WTC11 (cell line): ENCODE measurements around the gene WAC. TPM values are rescaled to one million over a fixed set of nuclear protein-coding genes. Genes with fewer than 3 reads are reported as not detected.
A peak's percentile ranks its signal among the peaks of the same experiment; 100 is the strongest.

Source experiments
- ATAC-seq: fragments of 200-7000 bp; cut with Tn5 transposase; 2 replicates; pipeline ENCODE4 v1.10.0; 2021; ENCODE audit warnings: mild to moderate bottlenecking, moderate library complexity
- CTCF ChIA-PET: fragments of 300-600 bp; sonication (Branson Sonifier 250); formaldehyde crosslinking; loops from one replicate; lab custom pipeline; 2021; ENCODE audit warnings: antibody characterized with exemption; lab: Charles Lee
- POLR2A ChIA-PET: fragments of 350-600 bp; sonication (Branson Sonifier 250); formaldehyde crosslinking; loops from one replicate; lab custom pipeline; 2021; ENCODE audit warnings: antibody characterized with exemption; lab: Charles Lee
- DNase-seq: peaks from one replicate; pipeline ENCODE4 v3.0.0; 2021; ENCODE audit warnings: low spot score
- H3K27ac Mint-ChIP-seq: 2 replicates; pipeline ENCODE4 v1.8.0; 2021; ENCODE audit warnings: mixed read lengths
- H3K27me3 Mint-ChIP-seq: 2 replicates; pipeline ENCODE4 v1.8.0; 2021; ENCODE audit warnings: low read depth, mild to moderate bottlenecking, moderate library complexity, mixed read lengths
- H3K36me3 Mint-ChIP-seq: 2 replicates; pipeline ENCODE4 v1.8.0; 2021; ENCODE audit warnings: mixed read lengths
- H3K4me1 Mint-ChIP-seq: 2 replicates; pipeline ENCODE4 v1.8.0; 2022; ENCODE audit warnings: mixed read lengths
- H3K4me3 Mint-ChIP-seq: 2 replicates; pipeline ENCODE4 v1.8.0; 2021; ENCODE audit warnings: mild to moderate bottlenecking, moderate library complexity, mixed read lengths
- H3K9me3 Mint-ChIP-seq: 2 replicates; pipeline ENCODE4 v1.8.0; 2021; ENCODE audit warnings: mixed read lengths
- CBFB ChIP-seq: sonication (generic); formaldehyde crosslinking; IDR thresholded peaks from 2 replicates; pipeline ENCODE4 v1.8.1; 2022; ENCODE audit warnings: mild to moderate bottlenecking, low read depth, missing genetic modification reagents
- CREB1 ChIP-seq: sonication (generic); formaldehyde crosslinking; IDR thresholded peaks from 2 replicates; pipeline ENCODE4 v1.8.0; 2023; ENCODE audit warnings: mild to moderate bottlenecking, missing genetic modification reagents
- ELF4 ChIP-seq: sonication (generic); formaldehyde crosslinking; IDR thresholded peaks from 2 replicates; pipeline ENCODE4 v1.8.1; 2022; ENCODE audit warnings: low read depth, mild to moderate bottlenecking, moderate library complexity, missing genetic modification reagents
- ETV6 ChIP-seq: sonication (generic); formaldehyde crosslinking; IDR thresholded peaks from 2 replicates; pipeline ENCODE4 v1.8.1; 2022; ENCODE audit warnings: mild to moderate bottlenecking, missing genetic modification reagents
- FOXJ3 ChIP-seq: sonication (generic); formaldehyde crosslinking; IDR thresholded peaks from 2 replicates; pipeline ENCODE4 v1.9.0; 2021; ENCODE audit warnings: missing genetic modification reagents, mild to moderate bottlenecking, borderline replicate concordance
- FOXP1 ChIP-seq: sonication (generic); formaldehyde crosslinking; IDR thresholded peaks from 2 replicates; pipeline ENCODE4 v1.8.0; 2022; ENCODE audit warnings: missing genetic modification reagents, mild to moderate bottlenecking, moderate library complexity, borderline replicate concordance
- GABPB1 ChIP-seq: sonication (generic); formaldehyde crosslinking; IDR thresholded peaks from 2 replicates; pipeline ENCODE4 v1.8.1; 2023; ENCODE audit warnings: mild to moderate bottlenecking, missing genetic modification reagents
- GRHL2 ChIP-seq: fragments of 250-450 bp; sonication (Bioruptor Pico); IDR thresholded peaks from 2 replicates; pipeline ENCODE4 v1.8.0; 2022; ENCODE audit warnings: mild to moderate bottlenecking, moderate library complexity; ENCODE audit not compliant: insufficient replicate concordance, severe bottlenecking
- JUN ChIP-seq: sonication (generic); formaldehyde crosslinking; IDR thresholded peaks from 2 replicates; pipeline ENCODE4 v1.8.0; 2023; ENCODE audit warnings: mild to moderate bottlenecking, missing genetic modification reagents
- KAT7 ChIP-seq: sonication (generic); formaldehyde crosslinking; IDR thresholded peaks from 2 replicates; pipeline ENCODE4 v1.8.1; 2023; ENCODE audit warnings: missing genetic modification reagents, mild to moderate bottlenecking, borderline replicate concordance
- NR2C2 ChIP-seq: sonication (generic); formaldehyde crosslinking; IDR thresholded peaks from 2 replicates; pipeline ENCODE4 v1.8.0; 2022; ENCODE audit warnings: mild to moderate bottlenecking, missing genetic modification reagents
- OVOL2 ChIP-seq: fragments of 250-450 bp; sonication (Bioruptor Pico); IDR thresholded peaks from 2 replicates; pipeline ENCODE4 v1.9.0; 2021; ENCODE audit warnings: mild to moderate bottlenecking, borderline replicate concordance
- ZNF121 ChIP-seq: sonication (generic); formaldehyde crosslinking; IDR thresholded peaks from 2 replicates; pipeline ENCODE4 v1.8.0; 2023; ENCODE audit warnings: missing genetic modification reagents
- ZNF138 ChIP-seq: sonication (generic); formaldehyde crosslinking; conservative IDR thresholded peaks from 2 replicates; pipeline ENCODE4 v1.8.1; 2022; ENCODE audit warnings: mild to moderate bottlenecking, moderate library complexity, missing genetic modification reagents
- ZNF396 ChIP-seq: fragments of 250-450 bp; sonication (Bioruptor Pico); IDR thresholded peaks from 2 replicates; pipeline ENCODE4 v1.8.0; 2021; ENCODE audit warnings: mild to moderate bottlenecking, moderate library complexity, borderline replicate concordance
- total RNA-seq: library from RNA; stranded (reverse); gene quantifications from 3 replicates; pipeline ENCODE4 v1.2.3, GENCODE V29; 2021
- TF ChIP-seq, protein P1 (sequence below): fragments of 250-450 bp; sonication (Bioruptor Pico); IDR thresholded peaks from 2 replicates; pipeline ENCODE4 v1.9.0; 2021; ENCODE audit warnings: mild to moderate bottlenecking, borderline replicate concordance
- TF ChIP-seq, protein P2 (sequence below): sonication (generic); formaldehyde crosslinking; IDR thresholded peaks from 2 replicates; pipeline ENCODE4 v1.8.1; 2022; ENCODE audit warnings: low read depth, missing genetic modification reagents, borderline replicate concordance
- TF ChIP-seq, protein P3 (sequence below): fragments of 250-450 bp; sonication (Bioruptor Pico); IDR thresholded peaks from 2 replicates; pipeline ENCODE4 v2.1.2; 2022; ENCODE audit warnings: mild to moderate bottlenecking, moderate library complexity
- TF ChIP-seq, protein P4 (sequence below): sonication (generic); formaldehyde crosslinking; IDR thresholded peaks from 2 replicates; pipeline ENCODE4 v1.8.1; 2023; ENCODE audit warnings: mild to moderate bottlenecking, missing genetic modification reagents
- TF ChIP-seq, protein P5 (sequence below): fragments of 250-450 bp; sonication (Bioruptor Pico); IDR thresholded peaks from 2 replicates; pipeline ENCODE4 v1.9.0; 2021; ENCODE audit warnings: mild to moderate bottlenecking
- TF ChIP-seq, protein P6 (sequence below): sonication (generic); formaldehyde crosslinking; IDR thresholded peaks from 2 replicates; pipeline ENCODE4 v1.8.1; 2022; ENCODE audit warnings: low read depth, mild to moderate bottlenecking, moderate library complexity, missing genetic modification reagents, borderline replicate concordance

The WAC gene
- total RNA-seq, 1 experiment from 2014 or later = 108 TPM

DNA sequence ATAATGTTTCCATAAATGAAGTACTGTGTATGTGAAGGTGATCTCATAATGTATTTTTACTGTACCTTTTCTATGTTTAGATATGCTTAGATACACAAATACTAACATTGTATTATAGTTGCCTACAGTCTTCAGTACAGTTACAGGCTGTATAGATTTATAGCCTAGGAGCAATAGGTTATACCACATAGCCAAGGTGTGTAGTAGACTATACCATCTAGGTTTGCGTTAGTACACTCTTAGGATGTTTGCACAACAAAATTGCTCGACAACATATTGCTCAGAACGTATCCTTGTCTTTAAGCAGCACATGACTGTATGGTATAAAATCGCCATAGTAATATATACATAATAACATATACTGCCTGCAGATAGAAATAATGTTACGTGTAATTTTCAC, 42.9 kb downstream of the WAC start:
- ATAC-seq = no peak
- TF ChIP-seq, protein P1, sequence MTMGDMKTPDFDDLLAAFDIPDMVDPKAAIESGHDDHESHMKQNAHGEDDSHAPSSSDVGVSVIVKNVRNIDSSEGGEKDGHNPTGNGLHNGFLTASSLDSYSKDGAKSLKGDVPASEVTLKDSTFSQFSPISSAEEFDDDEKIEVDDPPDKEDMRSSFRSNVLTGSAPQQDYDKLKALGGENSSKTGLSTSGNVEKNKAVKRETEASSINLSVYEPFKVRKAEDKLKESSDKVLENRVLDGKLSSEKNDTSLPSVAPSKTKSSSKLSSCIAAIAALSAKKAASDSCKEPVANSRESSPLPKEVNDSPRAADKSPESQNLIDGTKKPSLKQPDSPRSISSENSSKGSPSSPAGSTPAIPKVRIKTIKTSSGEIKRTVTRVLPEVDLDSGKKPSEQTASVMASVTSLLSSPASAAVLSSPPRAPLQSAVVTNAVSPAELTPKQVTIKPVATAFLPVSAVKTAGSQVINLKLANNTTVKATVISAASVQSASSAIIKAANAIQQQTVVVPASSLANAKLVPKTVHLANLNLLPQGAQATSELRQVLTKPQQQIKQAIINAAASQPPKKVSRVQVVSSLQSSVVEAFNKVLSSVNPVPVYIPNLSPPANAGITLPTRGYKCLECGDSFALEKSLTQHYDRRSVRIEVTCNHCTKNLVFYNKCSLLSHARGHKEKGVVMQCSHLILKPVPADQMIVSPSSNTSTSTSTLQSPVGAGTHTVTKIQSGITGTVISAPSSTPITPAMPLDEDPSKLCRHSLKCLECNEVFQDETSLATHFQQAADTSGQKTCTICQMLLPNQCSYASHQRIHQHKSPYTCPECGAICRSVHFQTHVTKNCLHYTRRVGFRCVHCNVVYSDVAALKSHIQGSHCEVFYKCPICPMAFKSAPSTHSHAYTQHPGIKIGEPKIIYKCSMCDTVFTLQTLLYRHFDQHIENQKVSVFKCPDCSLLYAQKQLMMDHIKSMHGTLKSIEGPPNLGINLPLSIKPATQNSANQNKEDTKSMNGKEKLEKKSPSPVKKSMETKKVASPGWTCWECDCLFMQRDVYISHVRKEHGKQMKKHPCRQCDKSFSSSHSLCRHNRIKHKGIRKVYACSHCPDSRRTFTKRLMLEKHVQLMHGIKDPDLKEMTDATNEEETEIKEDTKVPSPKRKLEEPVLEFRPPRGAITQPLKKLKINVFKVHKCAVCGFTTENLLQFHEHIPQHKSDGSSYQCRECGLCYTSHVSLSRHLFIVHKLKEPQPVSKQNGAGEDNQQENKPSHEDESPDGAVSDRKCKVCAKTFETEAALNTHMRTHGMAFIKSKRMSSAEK (CRISPR knock-in tag) = no peak
- TF ChIP-seq FOXJ3 = no peak
- TF ChIP-seq FOXP1 (CRISPR knock-in tag) = no peak
- TF ChIP-seq ZNF121 (CRISPR knock-in tag) = no peak
- TF ChIP-seq JUN = no peak
- TF ChIP-seq, protein P2, sequence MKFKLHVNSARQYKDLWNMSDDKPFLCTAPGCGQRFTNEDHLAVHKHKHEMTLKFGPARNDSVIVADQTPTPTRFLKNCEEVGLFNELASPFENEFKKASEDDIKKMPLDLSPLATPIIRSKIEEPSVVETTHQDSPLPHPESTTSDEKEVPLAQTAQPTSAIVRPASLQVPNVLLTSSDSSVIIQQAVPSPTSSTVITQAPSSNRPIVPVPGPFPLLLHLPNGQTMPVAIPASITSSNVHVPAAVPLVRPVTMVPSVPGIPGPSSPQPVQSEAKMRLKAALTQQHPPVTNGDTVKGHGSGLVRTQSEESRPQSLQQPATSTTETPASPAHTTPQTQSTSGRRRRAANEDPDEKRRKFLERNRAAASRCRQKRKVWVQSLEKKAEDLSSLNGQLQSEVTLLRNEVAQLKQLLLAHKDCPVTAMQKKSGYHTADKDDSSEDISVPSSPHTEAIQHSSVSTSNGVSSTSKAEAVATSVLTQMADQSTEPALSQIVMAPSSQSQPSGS (CRISPR knock-in tag) = no peak
- TF ChIP-seq, protein P3, sequence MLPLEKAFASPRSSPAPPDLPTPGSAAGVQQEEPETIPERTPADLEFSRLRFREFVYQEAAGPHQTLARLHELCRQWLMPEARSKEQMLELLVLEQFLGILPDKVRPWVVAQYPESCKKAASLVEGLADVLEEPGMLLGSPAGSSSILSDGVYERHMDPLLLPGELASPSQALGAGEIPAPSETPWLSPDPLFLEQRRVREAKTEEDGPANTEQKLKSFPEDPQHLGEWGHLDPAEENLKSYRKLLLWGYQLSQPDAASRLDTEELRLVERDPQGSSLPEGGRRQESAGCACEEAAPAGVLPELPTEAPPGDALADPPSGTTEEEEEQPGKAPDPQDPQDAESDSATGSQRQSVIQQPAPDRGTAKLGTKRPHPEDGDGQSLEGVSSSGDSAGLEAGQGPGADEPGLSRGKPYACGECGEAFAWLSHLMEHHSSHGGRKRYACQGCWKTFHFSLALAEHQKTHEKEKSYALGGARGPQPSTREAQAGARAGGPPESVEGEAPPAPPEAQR = no peak
- TF ChIP-seq GRHL2 = no peak
- TF ChIP-seq ZNF138 (CRISPR knock-in tag) = no peak
- TF ChIP-seq, protein P4, sequence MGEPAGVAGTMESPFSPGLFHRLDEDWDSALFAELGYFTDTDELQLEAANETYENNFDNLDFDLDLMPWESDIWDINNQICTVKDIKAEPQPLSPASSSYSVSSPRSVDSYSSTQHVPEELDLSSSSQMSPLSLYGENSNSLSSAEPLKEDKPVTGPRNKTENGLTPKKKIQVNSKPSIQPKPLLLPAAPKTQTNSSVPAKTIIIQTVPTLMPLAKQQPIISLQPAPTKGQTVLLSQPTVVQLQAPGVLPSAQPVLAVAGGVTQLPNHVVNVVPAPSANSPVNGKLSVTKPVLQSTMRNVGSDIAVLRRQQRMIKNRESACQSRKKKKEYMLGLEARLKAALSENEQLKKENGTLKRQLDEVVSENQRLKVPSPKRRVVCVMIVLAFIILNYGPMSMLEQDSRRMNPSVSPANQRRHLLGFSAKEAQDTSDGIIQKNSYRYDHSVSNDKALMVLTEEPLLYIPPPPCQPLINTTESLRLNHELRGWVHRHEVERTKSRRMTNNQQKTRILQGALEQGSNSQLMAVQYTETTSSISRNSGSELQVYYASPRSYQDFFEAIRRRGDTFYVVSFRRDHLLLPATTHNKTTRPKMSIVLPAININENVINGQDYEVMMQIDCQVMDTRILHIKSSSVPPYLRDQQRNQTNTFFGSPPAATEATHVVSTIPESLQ (CRISPR knock-in tag) = no peak
- no peak for TF ChIP-seq ZNF396 (CRISPR knock-in tag)
- POLR2A ChIA-PET = no interaction called here
- Mint-ChIP-seq H3K27me3 (no peaks in the 10 kb centered on the region), H3K9me3 (no peaks in the 10 kb centered on the region), H3K4me3 (no peak overlapping the region), H3K4me1 (peaks cover 68% of the 10 kb centered on the region), H3K27ac (no peak overlapping the region), H3K36me3 (peaks cover 9% of the 10 kb centered on the region)
- CTCF ChIA-PET = no interaction called here
- no peak for DNase-seq

DNA sequence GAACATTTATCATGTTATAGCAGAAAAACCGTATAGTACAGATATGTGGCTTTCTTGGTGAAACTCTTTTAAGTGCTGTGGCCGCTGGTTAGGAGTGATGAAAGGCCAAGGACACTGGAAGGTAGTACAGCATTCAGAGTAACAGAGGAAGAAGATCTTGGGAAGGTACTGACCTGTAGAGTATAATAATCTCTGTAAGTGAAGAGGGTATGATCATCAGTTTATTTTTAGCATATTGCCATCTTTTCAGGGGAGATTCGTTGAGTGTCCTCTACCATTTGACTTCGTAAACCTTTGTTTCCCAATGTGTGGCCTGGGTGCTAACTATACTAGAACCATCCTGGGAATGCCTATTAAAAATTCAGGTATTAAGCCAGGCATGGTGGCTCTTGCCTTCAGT, 44.6 kb downstream of the WAC start:
- ChIA-PET CTCF (no interaction called here), POLR2A (no interaction called here)
- no peaks in the 10 kb centered on the region for H3K9me3 Mint-ChIP-seq
- peaks cover 67% of the 10 kb centered on the region for H3K4me1 Mint-ChIP-seq
- H3K36me3 Mint-ChIP-seq = peaks cover 17% of the 10 kb centered on the region
- no peaks in the 10 kb centered on the region for H3K27me3 Mint-ChIP-seq
- no peak for DNase-seq
- H3K27ac Mint-ChIP-seq = peak overlapping the region; percentile 34; the same call in 1 of the 2 replicates
- ATAC-seq = no peak
- no peak overlapping the region for H3K4me3 Mint-ChIP-seq
- no peak for TF ChIP-seq CREB1 (CRISPR knock-in tag)
- no peak for TF ChIP-seq NR2C2
- TF ChIP-seq, protein P5, sequence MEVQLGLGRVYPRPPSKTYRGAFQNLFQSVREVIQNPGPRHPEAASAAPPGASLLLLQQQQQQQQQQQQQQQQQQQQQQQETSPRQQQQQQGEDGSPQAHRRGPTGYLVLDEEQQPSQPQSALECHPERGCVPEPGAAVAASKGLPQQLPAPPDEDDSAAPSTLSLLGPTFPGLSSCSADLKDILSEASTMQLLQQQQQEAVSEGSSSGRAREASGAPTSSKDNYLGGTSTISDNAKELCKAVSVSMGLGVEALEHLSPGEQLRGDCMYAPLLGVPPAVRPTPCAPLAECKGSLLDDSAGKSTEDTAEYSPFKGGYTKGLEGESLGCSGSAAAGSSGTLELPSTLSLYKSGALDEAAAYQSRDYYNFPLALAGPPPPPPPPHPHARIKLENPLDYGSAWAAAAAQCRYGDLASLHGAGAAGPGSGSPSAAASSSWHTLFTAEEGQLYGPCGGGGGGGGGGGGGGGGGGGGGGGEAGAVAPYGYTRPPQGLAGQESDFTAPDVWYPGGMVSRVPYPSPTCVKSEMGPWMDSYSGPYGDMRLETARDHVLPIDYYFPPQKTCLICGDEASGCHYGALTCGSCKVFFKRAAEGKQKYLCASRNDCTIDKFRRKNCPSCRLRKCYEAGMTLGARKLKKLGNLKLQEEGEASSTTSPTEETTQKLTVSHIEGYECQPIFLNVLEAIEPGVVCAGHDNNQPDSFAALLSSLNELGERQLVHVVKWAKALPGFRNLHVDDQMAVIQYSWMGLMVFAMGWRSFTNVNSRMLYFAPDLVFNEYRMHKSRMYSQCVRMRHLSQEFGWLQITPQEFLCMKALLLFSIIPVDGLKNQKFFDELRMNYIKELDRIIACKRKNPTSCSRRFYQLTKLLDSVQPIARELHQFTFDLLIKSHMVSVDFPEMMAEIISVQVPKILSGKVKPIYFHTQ (CRISPR knock-in tag) = no peak
- no peak for TF ChIP-seq CBFB
- no peak for TF ChIP-seq KAT7 (CRISPR knock-in tag)
- TF ChIP-seq ELF4 (CRISPR knock-in tag) = no peak
- no peak for TF ChIP-seq ZNF121 (CRISPR knock-in tag)
- TF ChIP-seq, protein P6, sequence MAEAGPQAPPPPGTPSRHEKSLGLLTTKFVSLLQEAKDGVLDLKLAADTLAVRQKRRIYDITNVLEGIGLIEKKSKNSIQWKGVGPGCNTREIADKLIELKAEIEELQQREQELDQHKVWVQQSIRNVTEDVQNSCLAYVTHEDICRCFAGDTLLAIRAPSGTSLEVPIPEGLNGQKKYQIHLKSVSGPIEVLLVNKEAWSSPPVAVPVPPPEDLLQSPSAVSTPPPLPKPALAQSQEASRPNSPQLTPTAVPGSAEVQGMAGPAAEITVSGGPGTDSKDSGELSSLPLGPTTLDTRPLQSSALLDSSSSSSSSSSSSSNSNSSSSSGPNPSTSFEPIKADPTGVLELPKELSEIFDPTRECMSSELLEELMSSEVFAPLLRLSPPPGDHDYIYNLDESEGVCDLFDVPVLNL (CRISPR knock-in tag) = no peak
- TF ChIP-seq ETV6 (CRISPR knock-in tag) = no peak
- TF ChIP-seq FOXJ3 = no peak
- no peak for TF ChIP-seq OVOL2 (CRISPR knock-in tag)
- no peak for TF ChIP-seq GABPB1 (CRISPR knock-in tag)
- TF ChIP-seq, protein P3 = no peak
